Uterus (tissue), 4 donors: ENCODE measurements around the gene SMARCAL1. TPM values are rescaled to one million over a fixed set of nuclear protein-coding genes. Genes with fewer than 3 reads are reported as not detected.

Source experiments
- DNase-seq, 2 donors: peaks; one replicate each; pipeline ENCODE4 v3.0.0-alpha.2; 2019 to 2020
- H3K27ac ChIP-seq, 2 donors: fragments of 200-600 bp; sonication (generic); 1 replicate in 1 of 2; 2 replicates in 1 of 2; pipeline ENCODE4 v1.5.1; 2016 to 2018
- H3K27me3 ChIP-seq, 2 donors: fragments of 200-600 bp; sonication (generic); one replicate each; pipeline ENCODE4 v1.5.1; 2018 to 2019; ENCODE audit warnings: control low read depth in 1 of 2
- H3K36me3 ChIP-seq, 2 donors: fragments of 200-600 bp; sonication (generic); one replicate each; pipeline ENCODE4 v1.5.1; 2019; ENCODE audit warnings: control low read depth in 1 of 2
- H3K4me1 ChIP-seq, 2 donors: fragments of 200-600 bp; sonication (generic); one replicate each; pipeline ENCODE4 v1.5.1; 2018 to 2019; ENCODE audit warnings: control low read depth in 1 of 2
- H3K4me3 ChIP-seq, 2 donors: fragments of 200-600 bp; sonication (generic); 1 replicate in 1 of 2; 2 replicates in 1 of 2; pipeline ENCODE4 v1.5.1; 2018 to 2019; ENCODE audit warnings: mild to moderate bottlenecking in 1 of 2
- H3K9me3 ChIP-seq, 2 donors: fragments of 200-600 bp; sonication (generic); one replicate each; pipeline ENCODE4 v1.5.1; 2019; ENCODE audit warnings: control low read depth in 1 of 2
- CTCF ChIP-seq, 4 experiments: fragments of 200-600 bp in 2 of 4; fragments of 450-650 bp in 2 of 4; sonication (generic) in 2 of 4; IDR thresholded peaks; one replicate each; pipeline ENCODE4 v1.5.1; 2016 to 2019; ENCODE audit warnings: antibody characterized with exemption in 4 of 4, mild to moderate bottlenecking in 2 of 4, moderate library complexity in 1 of 4
- POLR2A ChIP-seq, 2 donors: fragments of 450-650 bp; IDR thresholded peaks; one replicate each; pipeline ENCODE4 v1.6.1; 2016; ENCODE audit warnings: antibody characterized with exemption in 2 of 2, mild to moderate bottlenecking in 1 of 2, moderate library complexity in 1 of 2
- intact Hi-C: fragments of 100-400 bp; cut with DNase I; formaldehyde crosslinking; loops from one replicate; pipeline ENCODE4 v1.15.1; 2023; ENCODE audit warnings: low total_unique reads
- total RNA-seq, 4 donors: library from RNA; depleted of rRNA in 3 of 4; stranded (reverse); fragments of >200 nt in 3 of 4; gene quantifications; one replicate each; pipeline versions ENCODE4 v1.1.0 to v1.2.4, GENCODE V29; 2014 to 2023
- donor health status: DM: yes; HTN: yes; CAD: no.

The SMARCAL1 gene
- total RNA-seq, 4 donors from 2014 or later = 8.5 to 25.1 (median 15.5) TPM

- no peak for DNase-seq
- no peaks in the 10 kb centered on the region for H3K27me3 ChIP-seq
- no peaks in the 10 kb centered on the region for H3K36me3 ChIP-seq
- no peaks in the 10 kb centered on the region for H3K4me1 ChIP-seq
- no peak overlapping the region for H3K4me3 ChIP-seq
- TF ChIP-seq CTCF (IDR thresholded peaks at IDR 0.05) (no peak), POLR2A (IDR thresholded peaks at IDR 0.05) (no peak)
- no peaks in the 10 kb centered on the region for H3K9me3 ChIP-seq
- H3K27ac ChIP-seq = no peak overlapping the region
- intact Hi-C loops = no loop called here
Measured at GRCh38 chr2:216522892-216523502, 110.7 kb downstream of the SMARCAL1 start.

- no peaks in the 10 kb centered on the region for H3K9me3 ChIP-seq
- H3K27ac ChIP-seq = no peak overlapping the region
- H3K4me1 ChIP-seq = no peaks in the 10 kb centered on the region
- TF ChIP-seq POLR2A (IDR thresholded peaks at IDR 0.05) = no peak
- no peak for TF ChIP-seq CTCF (IDR thresholded peaks at IDR 0.05)
- H3K27me3 ChIP-seq = no peaks in the 10 kb centered on the region
- intact Hi-C loops = no loop called here
- DNase-seq = no peak
- H3K4me3 ChIP-seq = no peak overlapping the region
- H3K36me3 ChIP-seq = no peaks in the 10 kb centered on the region
Measured at GRCh38 chr2:216525972-216526371, 113.7 kb downstream of the SMARCAL1 start.

- DNase-seq = no peak
- TF ChIP-seq POLR2A (IDR thresholded peaks at IDR 0.05) (no peak), CTCF (IDR thresholded peaks at IDR 0.05) (no peak)
- Histone ChIP-seq H3K36me3 (no peaks in the 10 kb centered on the region), H3K4me1 (no peaks in the 10 kb centered on the region), H3K9me3 (no peaks in the 10 kb centered on the region), H3K4me3 (no peak overlapping the region), H3K27me3 (no peaks in the 10 kb centered on the region), H3K27ac (no peak overlapping the region)
- intact Hi-C loops = no loop called here
Measured at GRCh38 chr2:216526939-216527338, 114.7 kb downstream of the SMARCAL1 start.

- Histone ChIP-seq H3K36me3 (no peaks in the 10 kb centered on the region), H3K27ac (no peak overlapping the region), H3K4me1 (no peaks in the 10 kb centered on the region), H3K4me3 (no peak overlapping the region), H3K27me3 (no peaks in the 10 kb centered on the region), H3K9me3 (no peaks in the 10 kb centered on the region)
- no peak for TF ChIP-seq CTCF (IDR thresholded peaks at IDR 0.05)
- TF ChIP-seq POLR2A (IDR thresholded peaks at IDR 0.05) = no peak
- no peak for DNase-seq
- intact Hi-C loops = no loop called here
Measured at GRCh38 chr2:216527600-216527999, 115.3 kb downstream of the SMARCAL1 start.

GRCh38 chr2:216532562-216532961 lies 120.3 kb downstream of the SMARCAL1 start:
- no peak for TF ChIP-seq CTCF (IDR thresholded peaks at IDR 0.05)
- no peak for TF ChIP-seq POLR2A (IDR thresholded peaks at IDR 0.05)
- H3K27me3 ChIP-seq = no peaks in the 10 kb centered on the region
- no peaks in the 10 kb centered on the region for H3K36me3 ChIP-seq
- peaks cover 7 to 19% of the 10 kb centered on the region in 2 donors for H3K4me1 ChIP-seq
- intact Hi-C loops = no loop called here
- no peaks in the 10 kb centered on the region for H3K9me3 ChIP-seq
- no peak overlapping the region for H3K4me3 ChIP-seq
- peak overlapping the region; percentile 89 to 93 for H3K27ac ChIP-seq
- DNase-seq = no peak

Other genes starting within 250 kb of the SMARCAL1 start
- gene MARCHF4, start 40.0 kb upstream of the SMARCAL1 start, total RNA-seq = under 1 TPM in 1 of 4 donors, not detected in 3; 0.07 TPM
- 1,000 to 10,000 TPM in 3 of 4 donors, 100 to 1,000 TPM in 1; 716 to 2,917 (median 2,308) TPM for gene RPL37A, start 86.4 kb downstream of the SMARCAL1 start, total RNA-seq
- 100 to 1,000 TPM in 2 of 4 donors, 10 to 100 TPM in 2; 59.5 to 398 (median 102) TPM for gene IGFBP2, start 220.9 kb downstream of the SMARCAL1 start, total RNA-seq